Stimulated activated CD4-positive, alpha-beta T cell treated with anti-CD3 and anti-CD28 coated beads, TNF-alpha, amount 100 ng/mL, for 48 hours (primary cell): ENCODE data around the gene MTLN.
"Not testable (repeated sequence)": the region's sequence is repeated elsewhere in the genome, so short reads cannot be mapped to it uniquely, and the experiment has no call there.

Source experiments
- DNase-seq, 3 donors: peaks; one replicate each; pipeline ENCODE4 v3.0.0-alpha.2; 2020; ENCODE audit warnings: low read depth in 3 of 3

The MTLN gene

GRCh38 chr2:110211938-110212858, at the start of gene MTLN:
TSS of gene MTLN (minus strand) at chr2:110212547. CDS start at chr2:110212525, 22 bp downstream.
- peak; percentile 8 to 60 (median 38) for DNase-seq

- DNase-seq = not testable (repeated sequence)
Observed at GRCh38 chr2:110261910-110262309, 49.6 kb upstream of the MTLN start.

- not testable (repeated sequence) for DNase-seq
Observed at GRCh38 chr2:110248081-110248795, 35.9 kb upstream of the MTLN start.

- DNase-seq = not testable (repeated sequence)
Observed at GRCh38 chr2:110245488-110246435, 33.4 kb upstream of the MTLN start.

- not testable (repeated sequence) for DNase-seq
Observed at GRCh38 chr2:110243283-110243682, 30.9 kb upstream of the MTLN start.

GRCh38 chr2:110234514-110234913, 22.2 kb upstream of the MTLN start:
- DNase-seq = not testable (repeated sequence)

- not testable (repeated sequence) for DNase-seq
Observed at GRCh38 chr2:110229886-110230285, 17.5 kb upstream of the MTLN start.

- not testable (repeated sequence) for DNase-seq
Observed at GRCh38 chr2:110222626-110223025, 10.3 kb upstream of the MTLN start.

- DNase-seq = no peak
Observed at GRCh38 chr2:110221938-110222337, 9.6 kb upstream of the MTLN start.

GRCh38 chr2:110220190-110220564, 7.8 kb upstream of the MTLN start:
- no peak for DNase-seq

- no peak for DNase-seq
Observed at GRCh38 chr2:110219496-110220189, 7.3 kb upstream of the MTLN start.

- DNase-seq = not testable (repeated sequence)
Observed at GRCh38 chr2:110218889-110219288, 6.5 kb upstream of the MTLN start.

- no peak for DNase-seq
Observed at GRCh38 chr2:110216803-110217202, 4.5 kb upstream of the MTLN start.

- no peak for DNase-seq
Observed at GRCh38 chr2:110216199-110216598, 3.9 kb upstream of the MTLN start.

GRCh38 chr2:110215566-110216158, 3.3 kb upstream of the MTLN start:
- no peak for DNase-seq

GRCh38 chr2:110215091-110215490, 2.7 kb upstream of the MTLN start:
- DNase-seq = no peak

- DNase-seq = not testable (repeated sequence)
Observed at GRCh38 chr2:110213522-110213921, 1.2 kb upstream of the MTLN start.

- DNase-seq = no peak
Observed at GRCh38 chr2:110205660-110206455, 6.5 kb downstream of the MTLN start.
